T-helper 1 cell treated with Interleukin-12 subunit alpha and Interleukin-12 subunit beta and Interleukin-4 antibody, amounts not matched to agents 30 μg/mL and 1 μg/mL, for 36 hours (primary cell): Measurements from ENCODE around the gene COL21A1.
"Not testable (repeated sequence)": the region's sequence is repeated elsewhere in the genome, so short reads cannot be mapped to it uniquely, and the experiment has no call there.

Source experiments
- H3K27ac Mint-ChIP-seq: one replicate; pipeline ENCODE4 v1.8.0; 2021; ENCODE audit warnings: mild to moderate bottlenecking, mixed read lengths
- H3K27me3 Mint-ChIP-seq: one replicate; pipeline ENCODE4 v1.8.0; 2021; ENCODE audit warnings: low read depth, mixed read lengths
- H3K36me3 Mint-ChIP-seq: one replicate; pipeline ENCODE4 v1.8.0; 2021; ENCODE audit warnings: low read depth, mixed read lengths
- H3K4me1 Mint-ChIP-seq: one replicate; pipeline ENCODE4 v1.8.0; 2021; ENCODE audit warnings: low read depth, mixed read lengths
- H3K4me3 Mint-ChIP-seq: one replicate; pipeline ENCODE4 v1.8.0; 2021; ENCODE audit warnings: mild to moderate bottlenecking, moderate library complexity, mixed read lengths
- H3K9me3 Mint-ChIP-seq: one replicate; pipeline ENCODE4 v1.8.0; 2021; ENCODE audit warnings: mixed read lengths

Gene COL21A1

DNA sequence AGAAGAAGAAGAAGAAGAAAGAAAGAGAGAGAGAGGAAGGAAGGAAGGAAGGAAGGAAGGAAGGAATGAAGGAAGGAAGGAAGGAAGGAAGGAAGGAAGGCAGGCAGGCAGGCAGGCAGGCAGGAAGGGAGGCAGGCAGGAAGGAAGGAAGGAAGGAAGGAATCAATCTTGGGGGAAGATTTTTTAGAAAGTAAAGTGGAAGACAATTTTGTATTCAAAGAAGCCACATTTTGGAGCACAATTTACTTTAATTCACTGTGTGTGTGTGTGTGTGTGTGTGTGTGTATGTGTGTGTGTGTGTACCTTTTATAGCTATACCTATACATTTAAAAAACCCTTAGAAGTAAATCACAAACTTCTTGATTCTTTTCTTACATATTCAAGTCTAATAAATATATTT, 13.2 kb upstream of the COL21A1 start:
- not testable (repeated sequence) for H3K9me3 Mint-ChIP-seq, H3K27ac Mint-ChIP-seq, H3K4me1 Mint-ChIP-seq, H3K27me3 Mint-ChIP-seq, H3K36me3 Mint-ChIP-seq, H3K4me3 Mint-ChIP-seq

GRCh38 chr6:56259234-56260077, 12.1 kb upstream of the COL21A1 start:
- no peaks in the 10 kb centered on the region for H3K36me3 Mint-ChIP-seq
- H3K9me3 Mint-ChIP-seq, result no peaks in the 10 kb centered on the region
- H3K4me3 Mint-ChIP-seq, result no peak overlapping the region
- no peaks in the 10 kb centered on the region for H3K4me1 Mint-ChIP-seq
- H3K27ac Mint-ChIP-seq, result no peak overlapping the region
- H3K27me3 Mint-ChIP-seq, result no peaks in the 10 kb centered on the region

- Mint-ChIP-seq H3K36me3 (no peaks in the 10 kb centered on the region), H3K27ac (no peak overlapping the region), H3K4me3 (no peak overlapping the region), H3K27me3 (no peaks in the 10 kb centered on the region), H3K4me1 (no peaks in the 10 kb centered on the region), H3K9me3 (no peaks in the 10 kb centered on the region)
Observed at GRCh38 chr6:56255349-56255748, 8.0 kb upstream of the COL21A1 start.

- no peaks in the 10 kb centered on the region for H3K4me1 Mint-ChIP-seq
- H3K27me3 Mint-ChIP-seq, result peaks cover 3% of the 10 kb centered on the region
- H3K9me3 Mint-ChIP-seq, result no peaks in the 10 kb centered on the region
- H3K36me3 Mint-ChIP-seq, result no peaks in the 10 kb centered on the region
- no peak overlapping the region for H3K4me3 Mint-ChIP-seq
- H3K27ac Mint-ChIP-seq, result no peak overlapping the region
Observed at GRCh38 chr6:56250266-56250665, 2.9 kb upstream of the COL21A1 start.

DNA sequence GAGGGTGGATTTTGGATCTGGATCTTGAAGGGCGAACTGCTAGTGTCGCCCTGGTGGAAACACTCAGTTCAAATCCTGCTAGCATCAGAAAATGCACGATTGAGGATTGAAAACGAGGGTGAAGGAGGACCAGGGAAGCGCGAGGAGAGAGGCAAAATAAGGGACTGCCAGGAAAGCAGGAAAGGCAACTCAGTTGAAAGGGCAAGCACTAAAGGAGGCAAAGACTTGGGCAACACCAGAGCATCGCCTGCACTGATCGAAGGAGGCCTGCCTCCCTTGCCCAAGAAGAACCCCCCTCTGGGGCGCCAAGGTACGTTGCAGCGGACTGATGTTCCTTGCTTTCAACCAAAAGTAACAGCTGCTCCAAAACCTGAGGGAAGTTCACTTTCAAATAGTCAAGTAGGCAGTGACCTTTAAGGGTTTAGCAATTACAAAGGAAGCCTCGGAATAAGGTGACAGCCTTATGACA, 308 bp upstream of the COL21A1 start:
- Mint-ChIP-seq H3K27me3 (peaks cover 3% of the 10 kb centered on the region), H3K4me1 (no peaks in the 10 kb centered on the region), H3K9me3 (no peaks in the 10 kb centered on the region), H3K4me3 (no peak overlapping the region), H3K36me3 (no peaks in the 10 kb centered on the region), H3K27ac (no peak overlapping the region)

DNA sequence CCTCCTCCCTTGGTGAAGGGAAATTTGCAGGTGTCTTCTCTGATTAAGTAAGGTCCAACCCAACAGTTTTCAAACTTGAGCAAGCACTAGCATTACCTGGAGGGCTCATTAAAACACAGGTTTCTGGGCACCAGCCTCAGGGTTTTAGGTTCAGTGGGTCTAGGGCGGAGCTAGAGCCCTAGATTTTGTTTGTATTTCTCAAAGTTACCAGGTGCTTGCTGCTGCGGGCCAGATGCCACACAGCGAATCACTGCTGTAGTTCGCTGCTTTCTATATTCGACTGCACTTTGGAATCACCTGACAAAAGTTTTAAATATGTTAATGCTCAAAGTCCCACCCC, 869 bp downstream of the COL21A1 start:
- H3K27me3 Mint-ChIP-seq, result peaks cover 3% of the 10 kb centered on the region
- H3K4me1 Mint-ChIP-seq, result no peaks in the 10 kb centered on the region
- H3K27ac Mint-ChIP-seq, result no peak overlapping the region
- H3K4me3 Mint-ChIP-seq, result no peak overlapping the region
- no peaks in the 10 kb centered on the region for H3K9me3 Mint-ChIP-seq
- no peaks in the 10 kb centered on the region for H3K36me3 Mint-ChIP-seq

DNA sequence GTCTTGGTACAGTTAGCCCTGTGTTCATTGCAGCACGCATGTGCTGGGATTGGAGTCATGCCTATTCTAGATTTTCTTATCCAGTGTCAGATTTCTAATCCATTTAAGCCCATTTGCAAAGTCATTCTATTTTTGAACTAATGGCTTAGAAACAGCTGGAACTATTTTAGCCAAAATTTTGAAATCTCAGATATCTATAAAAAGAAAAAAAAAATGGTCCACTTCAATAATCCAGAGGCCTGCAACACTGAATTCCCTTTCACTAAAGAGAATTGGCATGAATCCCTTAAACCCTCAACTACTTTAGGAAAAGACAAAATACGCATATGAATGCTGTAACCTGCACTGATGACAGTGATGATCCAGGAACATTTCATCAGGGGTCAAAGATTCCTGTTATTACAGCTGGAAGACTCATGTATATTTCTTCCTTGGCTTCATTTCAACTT, 1.5 kb downstream of the COL21A1 start:
- Mint-ChIP-seq H3K4me1 (no peaks in the 10 kb centered on the region), H3K9me3 (no peaks in the 10 kb centered on the region), H3K27me3 (peaks cover 3% of the 10 kb centered on the region), H3K36me3 (no peaks in the 10 kb centered on the region), H3K27ac (no peak overlapping the region), H3K4me3 (no peak overlapping the region)

- H3K4me1 Mint-ChIP-seq, result no peaks in the 10 kb centered on the region
Observed at GRCh38 chr6:56244528-56245253, 2.7 kb downstream of the COL21A1 start.

GRCh38 chr6:56244089-56244488, 3.3 kb downstream of the COL21A1 start:
- Mint-ChIP-seq H3K4me3 (no peak overlapping the region), H3K27me3 (peaks cover 3% of the 10 kb centered on the region), H3K4me1 (no peaks in the 10 kb centered on the region), H3K36me3 (no peaks in the 10 kb centered on the region), H3K27ac (no peak overlapping the region), H3K9me3 (no peaks in the 10 kb centered on the region)

More at GRCh38 chr6:56244528-56245253, 2.7 kb downstream of the COL21A1 start:
- no peak overlapping the region for H3K4me3 Mint-ChIP-seq
- H3K9me3 Mint-ChIP-seq, result no peaks in the 10 kb centered on the region
- no peaks in the 10 kb centered on the region for H3K36me3 Mint-ChIP-seq
- peaks cover 3% of the 10 kb centered on the region for H3K27me3 Mint-ChIP-seq
- H3K27ac Mint-ChIP-seq, result no peak overlapping the region

DNA sequence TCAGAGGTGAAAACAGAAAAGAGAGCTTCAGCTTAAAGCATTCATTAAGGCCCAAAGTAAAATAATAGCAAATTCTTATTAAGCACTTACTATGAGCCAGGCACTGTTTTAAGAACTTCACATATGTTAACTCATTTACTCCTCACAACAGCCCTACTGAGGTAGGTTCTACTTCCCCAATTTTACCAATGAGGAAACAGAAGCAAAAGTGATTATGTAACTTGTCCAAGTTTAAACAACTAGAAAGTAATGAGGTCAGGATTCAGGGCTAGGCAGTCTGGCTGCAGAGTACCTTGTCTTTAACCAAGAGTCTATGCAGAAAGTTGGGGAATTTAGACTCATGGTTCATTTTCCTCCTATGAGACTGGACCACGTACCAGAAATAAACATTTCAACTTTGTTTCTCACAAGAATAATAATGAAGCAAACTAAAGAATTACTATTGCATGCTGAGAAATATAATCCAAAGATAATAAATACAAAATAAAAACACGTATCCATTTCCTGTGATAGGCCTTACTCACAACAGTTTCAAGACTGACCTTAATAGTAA, 3.8 kb downstream of the COL21A1 start:
- H3K36me3 Mint-ChIP-seq, result no peaks in the 10 kb centered on the region
- no peaks in the 10 kb centered on the region for H3K4me1 Mint-ChIP-seq
- H3K27ac Mint-ChIP-seq, result no peak overlapping the region
- H3K9me3 Mint-ChIP-seq, result no peaks in the 10 kb centered on the region
- H3K4me3 Mint-ChIP-seq, result no peak overlapping the region
- peaks cover 3% of the 10 kb centered on the region for H3K27me3 Mint-ChIP-seq

- H3K27me3 Mint-ChIP-seq, result no peaks in the 10 kb centered on the region
- H3K36me3 Mint-ChIP-seq, result no peaks in the 10 kb centered on the region
- no peak overlapping the region for H3K27ac Mint-ChIP-seq
- H3K9me3 Mint-ChIP-seq, result no peaks in the 10 kb centered on the region
- H3K4me3 Mint-ChIP-seq, result no peak overlapping the region
- no peaks in the 10 kb centered on the region for H3K4me1 Mint-ChIP-seq
Observed at GRCh38 chr6:56242346-56242745, 5.0 kb downstream of the COL21A1 start.

GRCh38 chr6:56241124-56241802, 6.1 kb downstream of the COL21A1 start:
- H3K27ac Mint-ChIP-seq, result no peak overlapping the region
- H3K4me1 Mint-ChIP-seq, result no peaks in the 10 kb centered on the region
- no peak overlapping the region for H3K4me3 Mint-ChIP-seq
- no peaks in the 10 kb centered on the region for H3K36me3 Mint-ChIP-seq
- H3K9me3 Mint-ChIP-seq, result no peaks in the 10 kb centered on the region
- no peaks in the 10 kb centered on the region for H3K27me3 Mint-ChIP-seq

DNA sequence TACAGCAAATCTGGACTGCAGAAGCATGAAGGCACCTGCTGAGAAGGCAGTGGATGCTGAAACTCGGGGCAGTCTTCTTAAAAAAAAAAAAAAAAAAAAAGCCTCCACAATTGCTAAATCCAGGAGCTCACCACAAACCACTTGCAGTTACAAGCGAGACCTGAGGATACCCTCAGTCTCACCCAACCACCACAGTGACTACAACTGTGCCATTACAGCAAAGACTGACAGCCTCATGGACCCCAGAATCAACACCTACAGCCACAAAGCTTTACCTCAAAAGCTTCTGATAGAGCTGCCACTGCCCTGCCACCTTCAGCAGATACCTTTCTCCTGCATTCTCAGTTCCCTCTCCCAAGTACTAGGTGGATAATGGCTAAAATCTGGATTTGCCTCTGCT, 9.0 kb downstream of the COL21A1 start:
- no peaks in the 10 kb centered on the region for H3K4me1 Mint-ChIP-seq
- no peaks in the 10 kb centered on the region for H3K36me3 Mint-ChIP-seq
- no peak overlapping the region for H3K4me3 Mint-ChIP-seq
- no peaks in the 10 kb centered on the region for H3K9me3 Mint-ChIP-seq
- H3K27ac Mint-ChIP-seq, result no peak overlapping the region
- no peaks in the 10 kb centered on the region for H3K27me3 Mint-ChIP-seq

- H3K4me1 Mint-ChIP-seq, result no peaks in the 10 kb centered on the region
- no peak overlapping the region for H3K4me3 Mint-ChIP-seq
- no peaks in the 10 kb centered on the region for H3K36me3 Mint-ChIP-seq
- H3K27ac Mint-ChIP-seq, result no peak overlapping the region
- H3K27me3 Mint-ChIP-seq, result no peaks in the 10 kb centered on the region
- no peaks in the 10 kb centered on the region for H3K9me3 Mint-ChIP-seq
Observed at GRCh38 chr6:56235245-56235644, 12.1 kb downstream of the COL21A1 start.
